GM10266 (cell line): ENCODE data around the gene INO80.

Source experiments
- DNase-seq: peaks from one replicate; pipeline ENCODE4 v3.0.0; 2012; ENCODE audit errors: extremely low spot score
- TF ChIP-seq, protein P1 (sequence below): IDR thresholded peaks from 2 replicates; pipeline ENCODE4 v1.5.1; 2012; ENCODE audit warnings: mild to moderate bottlenecking, low read depth; ENCODE audit not compliant: control insufficient read depth, insufficient read depth; ENCODE audit errors: missing control alignments

Gene INO80

DNA sequence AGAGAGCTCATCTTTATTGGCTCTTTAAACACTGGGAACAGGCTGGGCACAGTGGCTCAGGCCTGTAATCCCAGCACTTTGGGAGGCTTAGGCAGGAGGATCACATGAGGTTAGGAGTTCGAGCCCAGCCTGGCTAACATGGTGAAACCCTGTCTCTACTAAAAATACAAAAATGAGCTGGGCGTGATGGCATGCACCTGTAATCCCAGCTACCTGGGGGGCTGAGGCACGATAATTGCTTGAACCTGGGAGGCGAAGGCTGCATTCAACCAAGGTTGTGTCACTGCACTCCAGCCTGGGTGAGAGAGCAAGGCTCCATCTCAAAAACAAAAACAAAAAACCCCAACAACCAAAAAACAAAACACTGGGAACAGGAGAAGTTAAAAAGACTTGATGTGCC, 90.7 kb downstream of the INO80 start:
- TF ChIP-seq, protein P1, sequence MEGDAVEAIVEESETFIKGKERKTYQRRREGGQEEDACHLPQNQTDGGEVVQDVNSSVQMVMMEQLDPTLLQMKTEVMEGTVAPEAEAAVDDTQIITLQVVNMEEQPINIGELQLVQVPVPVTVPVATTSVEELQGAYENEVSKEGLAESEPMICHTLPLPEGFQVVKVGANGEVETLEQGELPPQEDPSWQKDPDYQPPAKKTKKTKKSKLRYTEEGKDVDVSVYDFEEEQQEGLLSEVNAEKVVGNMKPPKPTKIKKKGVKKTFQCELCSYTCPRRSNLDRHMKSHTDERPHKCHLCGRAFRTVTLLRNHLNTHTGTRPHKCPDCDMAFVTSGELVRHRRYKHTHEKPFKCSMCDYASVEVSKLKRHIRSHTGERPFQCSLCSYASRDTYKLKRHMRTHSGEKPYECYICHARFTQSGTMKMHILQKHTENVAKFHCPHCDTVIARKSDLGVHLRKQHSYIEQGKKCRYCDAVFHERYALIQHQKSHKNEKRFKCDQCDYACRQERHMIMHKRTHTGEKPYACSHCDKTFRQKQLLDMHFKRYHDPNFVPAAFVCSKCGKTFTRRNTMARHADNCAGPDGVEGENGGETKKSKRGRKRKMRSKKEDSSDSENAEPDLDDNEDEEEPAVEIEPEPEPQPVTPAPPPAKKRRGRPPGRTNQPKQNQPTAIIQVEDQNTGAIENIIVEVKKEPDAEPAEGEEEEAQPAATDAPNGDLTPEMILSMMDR, result no peak
- DNase-seq, result no peak

DNA sequence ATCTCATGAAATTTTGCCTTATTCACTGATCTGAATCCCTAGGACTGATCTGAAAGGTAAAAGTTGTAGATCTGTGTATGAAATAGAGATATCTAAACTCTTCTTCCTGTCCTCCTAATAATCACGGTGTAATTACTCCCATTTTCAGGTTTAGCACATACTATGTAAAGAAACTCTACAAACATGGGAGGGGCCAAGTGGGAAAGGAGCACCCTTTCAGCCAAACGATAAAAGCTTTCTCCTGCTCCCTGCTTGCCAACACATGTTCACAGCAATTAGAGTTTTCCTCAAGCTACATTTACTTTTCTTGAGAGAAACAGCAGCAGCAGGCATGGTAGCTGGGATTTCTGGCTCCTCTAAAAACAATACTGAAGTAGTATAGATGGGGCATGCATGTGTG, 91.2 kb downstream of the INO80 start:
- TF ChIP-seq, protein P1, result no peak
- DNase-seq, result no peak

- TF ChIP-seq, protein P1, result no peak
- no peak for DNase-seq
These were observed 91.9 kb downstream of the INO80 start for GRCh38 chr15:41024131-41024530.

DNA sequence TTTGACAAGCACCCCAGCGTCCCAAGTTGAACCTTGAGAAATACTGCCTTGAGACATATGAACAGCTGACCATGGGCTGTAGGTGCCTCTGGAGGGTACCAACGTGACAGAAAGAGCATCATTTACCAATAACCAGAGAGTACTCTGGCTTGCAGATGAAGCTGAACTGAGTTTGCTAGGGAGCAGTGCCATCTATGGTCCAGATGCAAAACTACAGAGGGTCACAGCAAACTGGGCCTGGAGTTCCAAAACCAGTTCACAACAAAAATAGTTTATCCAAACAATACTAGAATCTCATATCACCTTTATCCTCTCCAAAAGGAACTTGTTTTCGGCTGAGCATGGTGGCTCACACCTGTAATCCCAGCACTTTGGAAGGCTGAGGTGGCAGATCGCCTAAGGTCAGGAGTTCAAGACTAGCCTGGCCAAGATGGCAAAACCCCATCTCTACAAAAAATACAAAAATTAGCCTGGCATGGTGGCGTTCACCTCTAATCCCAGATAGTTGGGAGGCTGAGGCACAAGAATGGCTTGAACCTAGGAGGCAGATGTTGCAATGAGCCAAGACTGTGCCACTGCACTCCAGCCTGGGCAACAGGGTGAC, 93.5 kb downstream of the INO80 start:
- TF ChIP-seq, protein P1, result peak; percentile 61
- peak; percentile 30 for DNase-seq

GRCh38 chr15:41020829-41021228, 95.3 kb downstream of the INO80 start:
- no peak for DNase-seq

DNA sequence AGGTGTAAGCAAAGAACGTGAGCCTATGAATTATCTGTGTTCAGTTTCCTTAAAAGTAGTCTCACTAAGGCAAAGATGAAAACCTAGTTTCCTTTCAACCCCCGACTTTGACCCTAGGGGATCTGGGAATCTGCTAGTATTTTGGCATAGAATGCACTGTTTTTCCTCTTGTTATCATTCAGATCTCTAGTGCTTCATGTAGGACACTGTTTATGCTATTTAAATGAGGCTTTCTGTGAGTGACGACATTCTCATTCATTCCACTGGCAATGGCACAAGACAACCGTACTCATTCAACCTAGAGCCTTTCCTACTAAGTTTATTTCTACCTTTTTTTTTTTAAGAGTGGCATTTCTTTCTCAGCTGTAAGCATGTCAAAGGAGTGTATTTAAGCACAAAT, 95.8 kb downstream of the INO80 start:
- TF ChIP-seq, protein P1, result no peak
- DNase-seq, result no peak

More at GRCh38 chr15:41020829-41021228, 95.3 kb downstream of the INO80 start:
- TF ChIP-seq, protein P1, result no peak

DNA sequence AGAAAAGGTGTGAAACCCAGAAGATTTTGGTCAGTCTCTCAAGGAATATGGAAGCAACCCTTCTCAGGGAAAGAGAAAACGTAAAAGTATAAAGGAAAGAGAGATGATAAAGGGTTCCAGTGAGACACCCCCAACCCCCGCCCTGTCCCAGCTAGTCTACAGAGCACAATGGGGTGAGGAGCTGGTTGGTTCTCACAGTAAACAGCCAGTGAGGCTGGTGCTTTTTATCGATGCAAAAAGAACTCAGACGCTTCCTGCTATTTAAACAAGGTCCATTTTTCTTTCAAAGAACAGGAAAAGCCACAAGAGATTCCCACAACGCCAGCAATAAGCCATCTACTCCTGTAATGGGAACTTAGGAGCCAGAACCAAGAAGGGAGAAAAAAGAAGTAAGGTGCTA, 96.9 kb downstream of the INO80 start:
- DNase-seq, result no peak
- TF ChIP-seq, protein P1, result no peak
